Neural cell (in vitro differentiated cells): ENCODE measurements around the gene PRRT2. TPM values are rescaled to one million over a fixed set of nuclear protein-coding genes. Genes with fewer than 3 reads are reported as not detected.
A peak's percentile ranks its signal among the peaks of the same experiment; 100 is the strongest.
"Not testable (repeated sequence)": the region's sequence is repeated elsewhere in the genome, so short reads cannot be mapped to it uniquely, and the experiment has no call there.

Experiments used
- H2AFZ ChIP-seq: fragments of 200-600, 300-800 bp; sonication (generic), shearing (Covaris generic); 2 replicates; pipeline ENCODE4 v1.6.0; 2014; ENCODE audit warnings: low read depth, mild to moderate bottlenecking, antibody characterized with exemption, low read length, moderate library complexity
- H3F3A ChIP-seq: fragments of 200-600 bp; shearing (Covaris generic); 2 replicates; pipeline ENCODE4 v1.6.1; 2016; ENCODE audit warnings: mild to moderate bottlenecking, moderate library complexity, mixed read lengths, antibody characterized with exemption, low read length; ENCODE audit not compliant: insufficient read depth, poor library complexity, severe bottlenecking
- H3K27ac ChIP-seq: fragments of 200-600, 300-800 bp; sonication (generic), shearing (Covaris generic); 2 replicates; pipeline ENCODE4 v1.5.1; 2014; ENCODE audit warnings: mild to moderate bottlenecking, low read length, moderate library complexity
- H3K27me3 ChIP-seq: fragments of 300-800, 200-600 bp; sonication (generic), shearing (Covaris generic); 2 replicates; pipeline ENCODE4 v1.6.0; 2014; ENCODE audit warnings: mild to moderate bottlenecking, low read depth, low read length, moderate library complexity; ENCODE audit not compliant: insufficient read depth
- H3K36me3 ChIP-seq: fragments of 300-800, 200-600 bp; sonication (generic), shearing (Covaris generic); 2 replicates; pipeline ENCODE4 v1.5.1; 2014; ENCODE audit warnings: mild to moderate bottlenecking, antibody characterized with exemption, low read length, moderate library complexity; ENCODE audit not compliant: insufficient read depth
- H3K4me2 ChIP-seq: fragments of 300-800, 200-600 bp; sonication (generic), shearing (Covaris generic); 2 replicates; pipeline ENCODE4 v1.6.0; 2014; ENCODE audit warnings: mild to moderate bottlenecking, low read length
- H3K4me3 ChIP-seq: fragments of 300-800, 200-600 bp; sonication (generic), shearing (Covaris generic); 2 replicates; pipeline ENCODE4 v1.5.1; 2014; ENCODE audit warnings: mild to moderate bottlenecking, low read length, moderate library complexity
- H3K79me2 ChIP-seq: fragments of 200-600 bp; shearing (Covaris generic); replicated peaks from 2 replicates; pipeline ENCODE4 v1.6.0; 2014; ENCODE audit warnings: mild to moderate bottlenecking, low read length, moderate library complexity; ENCODE audit not compliant: insufficient read depth
- H3K9ac ChIP-seq: fragments of 300-800, 200-600 bp; sonication (generic), shearing (Covaris generic); 2 replicates; pipeline ENCODE4 v1.6.1; 2016; ENCODE audit warnings: mild to moderate bottlenecking, low read length, mixed read lengths
- H3K9me2 ChIP-seq: fragments of 200-600 bp; shearing (Covaris generic); 2 replicates; pipeline ENCODE4 v1.6.1; 2016; ENCODE audit warnings: mild to moderate bottlenecking, low read length, mixed read lengths; ENCODE audit not compliant: insufficient read depth
- H3K9me3 ChIP-seq: fragments of 200-600, 300-800 bp; sonication (generic), shearing (Covaris generic); 2 replicates; pipeline ENCODE4 v1.6.1; 2016; ENCODE audit warnings: mild to moderate bottlenecking, mixed run types, low read length, moderate library complexity, mixed read lengths
- H4K20me1 ChIP-seq: fragments of 200-600 bp; shearing (Covaris generic); 2 replicates; pipeline ENCODE4 v1.6.1; 2016; ENCODE audit warnings: mild to moderate bottlenecking, mixed run types; ENCODE audit not compliant: insufficient read depth
- CTCF ChIP-seq: fragments of 450-650 bp; IDR thresholded peaks from 2 replicates; pipeline ENCODE4 v1.5.1; 2014; ENCODE audit warnings: antibody characterized with exemption, mild to moderate bottlenecking, moderate library complexity; ENCODE audit not compliant: poor library complexity, severe bottlenecking
- EP300 ChIP-seq: fragments of 450-650 bp; conservative IDR thresholded peaks from 2 replicates; pipeline ENCODE4 v1.6.1; 2014; ENCODE audit warnings: antibody characterized with exemption, mild to moderate bottlenecking, moderate library complexity; ENCODE audit not compliant: poor library complexity, severe bottlenecking
- MXI1 ChIP-seq: fragments of 450-650 bp; conservative IDR thresholded peaks from 2 replicates; pipeline ENCODE4 v1.6.1; 2014; ENCODE audit warnings: antibody characterized with exemption, mild to moderate bottlenecking; ENCODE audit not compliant: poor library complexity, severe bottlenecking
- RAD21 ChIP-seq: fragments of 450-650 bp; conservative IDR thresholded peaks from 2 replicates; pipeline ENCODE4 v1.6.1; 2014; ENCODE audit warnings: antibody characterized with exemption, mild to moderate bottlenecking, moderate library complexity
- REST ChIP-seq: IDR thresholded peaks from 2 replicates; pipeline ENCODE4 v1.6.1; 2012; ENCODE audit warnings: borderline replicate concordance
- SMC3 ChIP-seq: fragments of 450-650 bp; conservative IDR thresholded peaks from 2 replicates; pipeline ENCODE4 v1.6.1; 2014; ENCODE audit warnings: antibody characterized with exemption, mild to moderate bottlenecking, moderate library complexity; ENCODE audit not compliant: poor library complexity
- TAF1 ChIP-seq: IDR thresholded peaks from 2 replicates; pipeline ENCODE4 v1.6.1; 2012; ENCODE audit warnings: low read depth
- polyA plus RNA-seq: library from polyadenylated mRNA; depleted of rRNA; stranded (reverse); fragments of >200 nt; gene quantifications from 2 replicates; pipeline ENCODE4 v1.2.3, GENCODE V29; 2014

Gene PRRT2
- polyA plus RNA-seq, 1 donor from 2014 or later: 84.2 TPM

- H3K9me3 ChIP-seq: no peaks in the 10 kb centered on the region
- H3K36me3 ChIP-seq: no peaks in the 10 kb centered on the region
- H4K20me1 ChIP-seq: no peaks in the 10 kb centered on the region
- TF ChIP-seq EP300 (no peak), CTCF (no peak), RAD21 (no peak), REST (no peak), SMC3 (no peak), TAF1 (no peak)
- no peaks in the 10 kb centered on the region for H3K27me3 ChIP-seq
- H3K27ac ChIP-seq: no peak overlapping the region
- H3F3A ChIP-seq: no peaks in the 10 kb centered on the region
- H3K79me2 ChIP-seq: no peaks in the 10 kb centered on the region
- H3K4me3 ChIP-seq: no peak overlapping the region
- no peak overlapping the region for H3K4me2 ChIP-seq
- no peak overlapping the region for H2AFZ ChIP-seq
- no peak overlapping the region for H3K9ac ChIP-seq
- no peaks in the 10 kb centered on the region for H3K9me2 ChIP-seq
These were observed 27.8 kb upstream of the PRRT2 start for GRCh38 chr16:29784157-29784556.

GRCh38 chr16:29784901-29785500 is 27.0 kb upstream of the PRRT2 start:
- no peak overlapping the region for H3K4me2 ChIP-seq
- no peaks in the 10 kb centered on the region for H3K9me2 ChIP-seq
- H2AFZ ChIP-seq: no peak overlapping the region
- no peaks in the 10 kb centered on the region for H3K36me3 ChIP-seq
- H3F3A ChIP-seq: no peaks in the 10 kb centered on the region
- H3K9ac ChIP-seq: no peak overlapping the region
- H3K27me3 ChIP-seq: no peaks in the 10 kb centered on the region
- H3K79me2 ChIP-seq: no peaks in the 10 kb centered on the region
- TF ChIP-seq CTCF: peak; percentile 48
- TF ChIP-seq MXI1: no peak
- no peaks in the 10 kb centered on the region for H4K20me1 ChIP-seq
- H3K4me3 ChIP-seq: no peak overlapping the region
- H3K27ac ChIP-seq: no peak overlapping the region
- H3K9me3 ChIP-seq: no peaks in the 10 kb centered on the region

GRCh38 chr16:29787155-29787554 is 24.8 kb upstream of the PRRT2 start:
- peaks cover 14% of the 10 kb centered on the region for H3K79me2 ChIP-seq
- not testable (repeated sequence) for H3K9me2 ChIP-seq, H3K4me2 ChIP-seq, H3K27ac ChIP-seq, H3K27me3 ChIP-seq, H3K9me3 ChIP-seq, H4K20me1 ChIP-seq, H3K36me3 ChIP-seq, H3K4me3 ChIP-seq, H3K9ac ChIP-seq, H3F3A ChIP-seq, H2AFZ ChIP-seq
